GM21381 (cell line): ENCODE results near the gene ERBB2.

Source experiments
- ATAC-seq: cut with Tn5 transposase; IDR thresholded peaks from one replicate; pipeline ENCODE4 v1.9.1; 2021; ENCODE audit warnings: mild to moderate bottlenecking, moderate library complexity; ENCODE audit not compliant: unreplicated experiment

Gene ERBB2

DNA sequence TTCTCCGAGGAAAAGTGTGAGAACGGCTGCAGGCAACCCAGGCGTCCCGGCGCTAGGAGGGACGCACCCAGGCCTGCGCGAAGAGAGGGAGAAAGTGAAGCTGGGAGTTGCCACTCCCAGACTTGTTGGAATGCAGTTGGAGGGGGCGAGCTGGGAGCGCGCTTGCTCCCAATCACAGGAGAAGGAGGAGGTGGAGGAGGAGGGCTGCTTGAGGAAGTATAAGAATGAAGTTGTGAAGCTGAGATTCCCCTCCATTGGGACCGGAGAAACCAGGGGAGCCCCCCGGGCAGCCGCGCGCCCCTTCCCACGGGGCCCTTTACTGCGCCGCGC lies at the start of gene ERBB2:
TSS of gene ERBB2 (plus strand) at position 247 of the 330 bp plus-strand sequence. CDS start 175 bp downstream, outside the sequence.
- no peak for ATAC-seq

DNA sequence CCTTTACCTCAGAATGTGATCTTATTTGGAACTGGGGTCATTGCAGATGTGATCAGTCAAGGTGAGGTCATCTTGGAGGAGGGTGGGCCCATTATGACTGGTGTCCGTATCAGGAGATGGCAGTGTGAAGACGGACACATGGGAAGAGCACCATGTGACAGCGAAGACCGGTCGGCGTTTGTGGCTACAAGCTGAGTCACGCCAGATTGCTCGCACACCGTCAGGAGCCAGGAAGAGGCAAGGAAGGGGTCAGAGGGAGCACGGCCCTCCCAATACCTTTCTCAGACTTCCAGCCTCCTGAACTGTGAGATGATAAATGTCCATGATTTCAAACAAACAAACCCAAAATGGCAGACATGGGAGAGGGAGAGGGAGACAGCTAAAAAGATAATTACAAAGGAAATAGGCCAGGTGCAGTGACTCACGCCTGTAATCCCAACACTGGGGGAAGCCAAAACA lies 49.7 kb upstream of the ERBB2 start:
- no peak for ATAC-seq

DNA sequence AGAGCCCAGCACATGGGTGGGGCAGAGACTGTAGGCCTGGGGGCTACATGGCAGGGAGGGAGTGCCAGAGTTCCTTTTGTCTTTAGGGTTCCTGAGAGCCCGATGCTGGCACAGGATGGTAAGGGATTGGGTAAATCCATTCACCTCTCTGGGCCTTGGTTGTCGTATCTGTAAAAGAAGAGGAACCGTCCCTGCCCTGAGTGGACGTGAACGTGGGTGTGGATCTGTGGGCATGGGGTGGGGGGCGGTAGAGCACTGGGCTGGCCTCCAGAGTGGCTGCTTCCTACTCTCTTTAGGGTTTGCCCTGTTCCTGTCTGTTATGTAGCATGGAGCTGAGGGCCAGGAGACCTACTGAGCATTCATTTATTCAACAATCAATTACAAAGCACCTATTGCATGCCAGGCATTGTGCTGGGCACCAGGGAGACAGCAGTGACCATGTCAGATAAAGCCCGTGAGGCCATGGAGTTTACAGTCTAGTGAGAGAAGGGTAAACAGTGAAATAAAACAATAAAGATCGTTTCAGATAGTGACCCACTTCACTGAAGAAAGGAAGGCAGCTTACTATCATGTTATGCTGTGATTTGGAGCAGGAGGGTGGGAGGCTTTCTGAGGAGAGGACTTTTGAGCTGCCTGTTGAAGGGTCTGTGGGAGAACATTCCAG lies 47.8 kb upstream of the ERBB2 start:
- ATAC-seq = no peak

DNA sequence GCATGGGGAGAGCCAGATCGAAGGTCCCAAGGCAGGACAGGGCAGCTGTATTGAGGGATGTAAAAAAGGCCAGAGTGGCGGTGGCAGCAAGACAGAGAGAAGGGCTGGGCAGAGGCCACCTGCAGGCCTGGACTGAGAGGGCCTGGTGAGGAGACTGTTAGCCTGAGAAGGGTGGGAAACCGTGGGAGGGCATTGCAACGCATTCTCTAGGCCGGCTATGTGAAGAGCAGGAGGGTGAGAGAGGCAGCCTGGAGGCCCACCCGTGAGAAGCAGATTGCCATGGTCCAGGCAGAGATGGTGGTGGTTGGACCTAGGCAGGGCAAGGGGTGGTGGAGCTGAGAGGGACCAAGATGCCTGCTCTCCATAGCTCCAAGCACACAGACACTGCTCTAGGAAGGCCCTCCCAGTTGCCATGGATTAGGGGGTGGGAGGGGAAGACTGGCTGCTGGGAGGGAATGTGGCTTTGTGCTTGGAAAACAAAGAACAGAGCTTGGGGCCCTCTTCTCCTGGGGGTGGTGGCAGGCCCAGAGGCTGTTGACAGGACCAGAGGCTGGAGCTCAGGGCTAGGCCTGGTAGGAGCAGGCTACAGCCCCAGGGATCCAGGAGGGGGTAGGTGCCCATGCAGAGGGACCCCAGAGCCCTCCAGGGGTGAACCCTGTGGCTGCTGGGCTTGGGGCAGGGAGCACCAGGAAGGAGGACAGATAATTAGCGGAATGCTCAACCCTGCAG lies 47.1 kb upstream of the ERBB2 start:
- no peak for ATAC-seq

DNA sequence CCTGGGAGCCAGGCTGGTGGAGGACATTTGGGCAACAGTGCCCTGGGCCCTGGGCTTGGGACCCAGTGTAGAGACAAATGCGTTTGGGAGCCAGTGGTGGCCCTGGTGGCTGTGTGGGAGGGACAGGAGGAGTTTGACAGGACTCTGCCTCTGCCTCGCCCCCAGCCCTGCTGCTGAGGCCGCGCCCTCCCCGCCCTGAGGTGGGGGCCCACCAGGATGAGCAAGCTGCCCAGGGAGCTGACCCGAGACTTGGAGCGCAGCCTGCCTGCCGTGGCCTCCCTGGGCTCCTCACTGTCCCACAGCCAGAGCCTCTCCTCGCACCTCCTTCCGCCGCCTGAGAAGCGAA lies 46.6 kb upstream of the ERBB2 start:
- ATAC-seq = no peak

DNA sequence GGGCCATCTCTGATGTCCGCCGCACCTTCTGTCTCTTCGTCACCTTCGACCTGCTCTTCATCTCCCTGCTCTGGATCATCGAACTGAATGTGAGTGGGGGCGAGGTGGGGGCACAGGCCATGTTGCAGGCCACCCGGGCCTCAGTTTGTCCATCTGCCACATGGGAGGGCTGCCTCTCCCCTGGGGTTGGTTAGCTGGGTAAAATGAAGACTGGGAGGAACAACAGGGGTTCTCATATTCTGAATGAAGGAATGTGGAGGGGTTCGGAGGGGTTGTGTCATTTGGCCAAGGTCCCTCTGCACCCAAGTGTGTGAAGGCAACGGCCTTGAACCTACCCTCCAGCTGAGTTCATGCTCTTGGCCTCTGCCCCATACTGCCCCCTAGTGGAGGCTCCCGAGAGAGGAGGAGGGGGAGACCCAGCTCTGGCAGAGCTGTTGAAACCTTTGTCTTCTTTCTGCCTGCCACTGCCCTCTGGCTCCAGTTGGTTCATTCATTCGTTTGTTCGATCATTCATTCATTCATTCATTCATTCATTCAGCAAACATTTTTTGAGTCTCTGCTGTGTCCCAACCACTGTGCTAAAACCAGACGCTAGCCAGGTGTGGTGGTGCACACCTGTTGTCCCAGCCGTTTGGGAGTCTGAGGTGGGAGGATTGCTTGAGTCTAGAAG lies 46.1 kb upstream of the ERBB2 start:
- ATAC-seq = no peak

DNA sequence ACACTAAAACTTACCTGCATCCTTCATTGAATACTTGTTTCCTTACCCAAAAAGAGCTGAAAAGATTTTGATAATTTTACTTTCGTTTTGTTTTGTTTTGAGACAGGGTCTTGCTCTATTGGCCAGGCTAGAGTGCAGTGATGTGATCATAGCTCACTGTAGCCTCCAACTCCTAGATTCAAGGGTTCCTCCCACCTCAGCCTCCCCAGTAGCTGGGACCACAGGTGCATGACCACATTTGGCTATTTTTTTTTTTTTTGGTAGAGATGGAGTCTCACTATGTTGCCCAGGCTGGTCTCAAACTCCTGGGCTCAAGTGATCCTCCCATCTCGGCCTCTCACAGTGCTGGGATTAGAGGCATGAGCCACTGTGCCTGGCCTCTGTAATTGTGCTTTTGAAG lies 44.8 kb upstream of the ERBB2 start:
- no peak for ATAC-seq

DNA sequence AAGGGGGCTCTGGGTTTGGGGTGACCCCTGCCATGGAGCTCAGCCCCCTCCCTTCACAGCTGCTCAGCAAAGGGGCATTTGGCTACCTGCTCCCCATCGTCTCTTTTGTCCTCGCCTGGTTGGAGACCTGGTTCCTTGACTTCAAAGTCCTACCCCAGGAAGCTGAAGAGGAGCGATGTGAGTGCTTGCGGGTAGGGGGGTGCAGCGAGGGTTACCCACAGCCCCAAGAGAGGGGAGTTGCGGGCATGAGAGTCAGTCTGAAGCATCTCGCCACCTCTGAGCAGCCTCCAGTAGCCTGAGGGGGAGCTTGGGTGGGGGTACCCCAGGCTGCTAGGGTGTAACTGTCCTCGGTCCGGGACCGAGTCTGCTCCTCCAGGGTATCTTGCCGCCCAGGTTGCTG lies 41.5 kb upstream of the ERBB2 start:
- no peak for ATAC-seq

DNA sequence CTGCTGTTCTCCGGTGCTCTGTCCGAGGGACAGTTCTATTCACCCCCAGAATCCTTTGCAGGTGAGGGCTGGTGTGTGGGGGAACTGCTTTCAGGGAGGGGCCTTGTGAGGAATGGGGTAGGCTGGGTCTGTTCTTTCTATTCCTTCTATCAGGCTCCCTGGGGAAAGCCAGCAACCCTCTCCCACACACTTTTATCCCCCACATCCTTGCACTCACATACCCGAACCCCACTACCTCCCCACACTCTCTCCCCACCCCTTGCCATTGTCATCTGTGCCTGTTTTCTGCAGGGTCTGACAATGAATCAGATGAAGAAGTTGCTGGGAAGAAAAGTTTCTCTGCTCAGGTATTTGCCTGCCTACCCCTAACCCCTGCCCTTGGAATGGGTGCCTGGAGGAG lies 41.1 kb upstream of the ERBB2 start:
- ATAC-seq = no peak

DNA sequence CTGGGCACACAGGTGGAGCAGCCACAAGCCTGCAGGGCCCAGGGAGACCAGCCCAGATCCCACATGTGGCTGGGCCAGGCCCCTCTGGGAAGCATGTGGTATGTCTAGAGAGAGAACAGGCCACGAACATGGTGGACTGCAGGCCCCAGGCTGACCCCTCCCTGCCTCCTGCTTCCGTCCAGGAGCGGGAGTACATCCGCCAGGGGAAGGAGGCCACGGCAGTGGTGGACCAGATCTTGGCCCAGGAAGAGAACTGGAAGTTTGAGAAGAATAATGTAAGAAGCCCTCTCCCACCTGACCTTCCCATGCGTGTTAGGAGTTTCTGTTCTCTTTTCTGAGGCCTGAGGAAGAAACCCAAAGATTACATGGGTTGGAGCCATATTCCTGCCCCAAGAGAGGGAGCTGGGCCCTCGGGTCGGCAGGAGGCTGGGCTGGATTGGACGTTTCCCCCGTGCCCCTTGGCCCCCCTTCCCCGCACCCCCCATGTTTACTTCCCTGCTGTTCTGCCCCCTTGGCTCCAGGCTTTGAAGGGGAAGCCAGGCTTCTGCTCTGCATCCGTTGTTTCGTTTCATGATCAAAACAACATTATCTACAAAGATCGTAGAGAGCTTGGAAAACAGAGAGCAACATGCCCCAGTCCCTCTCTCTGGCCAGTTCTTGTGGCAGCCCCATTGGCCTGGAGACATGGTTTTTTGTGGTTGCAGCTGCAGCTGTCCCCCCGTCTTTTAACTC lies 40.4 kb upstream of the ERBB2 start:
- no peak for ATAC-seq

DNA sequence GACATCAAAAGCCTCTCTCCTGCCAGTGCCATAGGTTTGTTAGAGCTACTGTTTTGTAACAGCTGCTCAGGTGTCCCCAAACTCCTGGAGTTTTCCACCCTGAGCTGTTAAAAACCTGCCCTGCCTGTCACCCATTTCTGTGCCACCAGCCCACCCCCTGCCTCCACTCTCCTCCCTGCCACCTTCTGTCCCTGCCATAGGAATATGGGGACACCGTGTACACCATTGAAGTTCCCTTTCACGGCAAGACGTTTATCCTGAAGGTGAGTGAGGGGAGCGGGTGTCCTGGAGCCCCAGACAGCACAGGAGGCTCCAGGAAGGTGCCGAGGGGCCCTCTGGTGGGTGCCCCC lies 39.9 kb upstream of the ERBB2 start:
- ATAC-seq = no peak

DNA sequence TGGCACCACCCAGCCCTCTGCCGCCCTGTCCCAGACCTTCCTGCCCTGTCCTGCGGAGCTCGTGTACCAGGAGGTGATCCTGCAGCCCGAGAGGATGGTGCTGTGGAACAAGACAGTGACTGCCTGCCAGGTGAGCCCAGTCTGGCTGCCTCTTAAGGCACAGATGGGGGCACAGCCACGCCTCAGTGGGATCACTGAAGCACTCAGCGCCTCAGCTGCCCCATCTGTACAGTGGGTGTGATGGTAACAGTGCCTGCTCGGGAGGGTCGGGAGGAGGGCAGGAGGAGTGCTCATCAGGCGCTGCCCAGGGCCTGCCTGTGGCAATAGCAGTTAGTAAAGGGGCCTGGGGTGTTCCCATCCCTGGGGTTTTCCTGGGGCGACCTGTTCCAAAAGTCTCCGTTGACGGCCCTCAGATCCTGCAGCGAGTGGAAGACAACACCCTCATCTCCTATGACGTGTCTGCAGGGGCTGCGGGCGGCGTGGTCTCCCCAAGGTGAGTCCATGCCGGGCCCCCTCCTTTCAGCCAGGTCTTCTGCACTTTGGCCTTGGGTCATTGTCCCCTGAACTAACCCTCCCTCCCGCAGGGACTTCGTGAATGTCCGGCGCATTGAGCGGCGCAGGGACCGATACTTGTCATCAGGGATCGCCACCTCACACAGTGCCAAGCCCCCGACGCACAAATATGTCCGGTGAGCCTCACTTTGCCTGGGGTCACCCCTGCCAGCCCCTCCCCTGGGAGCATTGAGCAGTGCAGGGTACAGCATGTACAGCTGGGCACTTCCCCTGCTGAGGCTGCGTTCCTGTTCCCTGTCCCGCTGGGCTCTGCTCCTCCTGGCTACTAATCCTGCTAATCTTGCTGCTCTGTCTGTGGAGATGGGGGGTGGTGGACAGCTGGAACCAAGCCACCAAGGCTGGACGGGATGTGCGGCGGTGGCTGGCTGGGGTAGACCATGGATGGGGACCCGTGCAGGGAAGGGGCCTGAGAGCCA lies 39.2 kb upstream of the ERBB2 start:
- ATAC-seq = no peak

DNA sequence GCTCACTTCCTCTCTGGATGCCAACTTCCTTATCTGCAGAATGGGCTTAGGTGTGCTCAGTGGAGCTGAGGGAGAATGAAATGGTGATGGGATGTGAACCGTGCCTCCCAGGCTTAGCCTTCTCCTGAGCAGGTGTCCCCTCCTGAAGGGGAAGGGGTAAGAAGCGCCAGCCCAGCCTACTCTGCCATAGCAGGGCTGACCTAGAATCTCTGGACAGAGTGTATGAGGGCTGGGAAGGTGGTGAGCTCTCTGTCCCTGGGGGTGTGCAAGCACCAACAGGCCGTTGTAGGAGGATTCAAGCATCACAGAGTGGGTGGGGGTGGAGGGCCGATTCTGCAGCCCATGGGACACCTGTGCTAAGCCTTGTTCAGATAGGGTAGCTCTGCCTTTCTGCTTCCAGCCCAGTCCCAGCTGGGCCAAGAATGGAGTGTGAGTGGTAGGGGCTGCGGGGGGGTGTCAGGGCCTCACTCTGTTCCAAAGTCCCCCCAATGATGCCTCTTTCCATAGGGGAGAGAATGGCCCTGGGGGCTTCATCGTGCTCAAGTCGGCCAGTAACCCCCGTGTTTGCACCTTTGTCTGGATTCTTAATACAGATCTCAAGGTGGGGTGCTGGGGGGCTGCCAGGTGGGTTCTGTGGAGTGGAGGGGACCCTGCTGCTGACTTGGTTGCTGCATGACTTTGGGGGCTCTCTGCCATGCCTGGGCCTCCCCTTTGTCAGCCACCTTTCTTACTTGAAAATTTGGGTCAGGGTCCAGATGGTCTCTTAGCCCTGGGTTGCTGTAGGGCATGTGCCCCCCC lies 37.9 kb upstream of the ERBB2 start:
- no peak for ATAC-seq

DNA sequence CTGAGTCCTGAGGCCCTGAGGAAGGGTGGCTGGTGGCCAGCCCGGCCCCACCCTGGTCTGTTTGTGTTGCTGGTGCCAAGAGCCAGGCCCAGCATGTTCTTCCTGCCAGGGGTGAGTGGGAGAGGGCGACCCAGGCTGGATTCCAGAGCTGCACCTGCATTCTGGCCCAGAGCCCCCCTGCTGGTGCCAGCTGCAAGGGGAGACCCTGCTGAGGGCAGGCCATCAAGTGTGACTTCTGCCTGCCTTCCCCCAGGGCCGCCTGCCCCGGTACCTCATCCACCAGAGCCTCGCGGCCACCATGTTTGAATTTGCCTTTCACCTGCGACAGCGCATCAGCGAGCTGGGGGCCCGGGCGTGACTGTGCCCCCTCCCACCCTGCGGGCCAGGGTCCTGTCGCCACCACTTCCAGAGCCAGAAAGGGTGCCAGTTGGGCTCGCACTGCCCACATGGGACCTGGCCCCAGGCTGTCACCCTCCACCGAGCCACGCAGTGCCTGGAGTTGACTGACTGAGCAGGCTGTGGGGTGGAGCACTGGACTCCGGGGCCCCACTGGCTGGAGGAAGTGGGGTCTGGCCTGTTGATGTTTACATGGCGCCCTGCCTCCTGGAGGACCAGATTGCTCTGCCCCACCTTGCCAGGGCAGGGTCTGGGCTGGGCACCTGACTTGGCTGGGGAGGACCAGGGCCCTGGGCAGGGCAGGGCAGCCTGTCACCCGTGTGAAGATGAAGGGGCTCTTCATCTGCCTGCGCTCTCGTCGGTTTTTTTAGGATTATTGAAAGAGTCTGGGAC lies 37.1 kb upstream of the ERBB2 start:
- ATAC-seq = no peak

DNA sequence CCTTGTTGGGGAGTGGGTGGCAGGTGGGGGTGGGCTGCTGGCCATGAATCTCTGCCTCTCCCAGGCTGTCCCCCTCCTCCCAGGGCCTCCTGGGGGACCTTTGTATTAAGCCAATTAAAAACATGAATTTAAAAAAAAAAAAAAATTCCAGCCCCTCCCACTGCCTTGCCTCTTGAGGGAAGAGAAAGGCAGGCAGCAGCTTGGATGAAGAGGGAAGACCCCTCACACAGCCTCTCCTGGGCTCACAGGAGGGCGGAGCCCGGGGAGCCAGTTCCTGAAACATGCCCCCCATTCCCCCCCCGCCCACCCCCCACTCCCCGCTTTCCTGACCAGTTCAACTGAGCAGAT lies 36.5 kb upstream of the ERBB2 start:
- ATAC-seq = no peak

DNA sequence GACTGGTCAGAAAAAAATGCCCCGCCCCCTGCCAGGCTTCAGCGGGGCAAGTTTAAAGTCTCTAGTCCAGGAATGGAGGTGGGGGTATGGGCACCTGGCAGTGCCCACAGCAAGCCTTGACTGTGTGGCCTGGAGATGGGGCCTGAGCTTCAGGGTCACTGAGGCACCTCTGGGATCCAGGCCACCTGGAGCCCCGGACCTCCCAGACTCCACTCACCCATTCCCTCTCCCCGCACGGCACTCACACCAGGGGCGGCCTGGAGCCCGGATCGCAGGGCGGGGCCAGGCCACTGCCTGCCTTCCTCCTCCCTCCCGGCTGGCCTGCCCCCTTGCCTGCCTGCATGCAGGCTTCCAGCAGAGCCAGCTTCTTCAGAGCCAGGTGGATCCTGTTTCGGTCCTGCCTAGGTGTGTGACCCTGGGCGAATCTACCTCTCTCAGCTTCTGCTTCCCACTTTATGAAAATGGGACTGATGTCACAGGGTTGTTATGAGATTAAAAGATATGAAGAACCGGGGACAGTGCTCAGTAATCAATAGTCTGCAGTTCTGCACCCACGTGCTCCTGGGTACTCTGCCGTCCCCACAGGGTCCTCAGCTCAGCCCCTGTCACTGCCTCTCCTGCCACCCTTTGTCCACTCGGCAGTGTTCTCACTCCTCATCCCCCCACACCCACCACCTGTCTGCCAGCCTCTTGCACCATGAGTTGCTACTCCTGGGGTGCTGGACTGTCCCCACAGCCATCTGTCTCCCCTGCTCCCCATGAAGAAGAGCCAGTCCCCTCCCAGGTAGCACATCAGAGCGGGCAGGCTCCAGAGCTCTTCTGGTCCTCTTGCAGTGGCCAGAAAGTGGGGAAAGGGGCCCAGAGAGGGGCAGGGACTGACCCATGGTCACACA lies 35.9 kb upstream of the ERBB2 start:
- ATAC-seq = no peak

DNA sequence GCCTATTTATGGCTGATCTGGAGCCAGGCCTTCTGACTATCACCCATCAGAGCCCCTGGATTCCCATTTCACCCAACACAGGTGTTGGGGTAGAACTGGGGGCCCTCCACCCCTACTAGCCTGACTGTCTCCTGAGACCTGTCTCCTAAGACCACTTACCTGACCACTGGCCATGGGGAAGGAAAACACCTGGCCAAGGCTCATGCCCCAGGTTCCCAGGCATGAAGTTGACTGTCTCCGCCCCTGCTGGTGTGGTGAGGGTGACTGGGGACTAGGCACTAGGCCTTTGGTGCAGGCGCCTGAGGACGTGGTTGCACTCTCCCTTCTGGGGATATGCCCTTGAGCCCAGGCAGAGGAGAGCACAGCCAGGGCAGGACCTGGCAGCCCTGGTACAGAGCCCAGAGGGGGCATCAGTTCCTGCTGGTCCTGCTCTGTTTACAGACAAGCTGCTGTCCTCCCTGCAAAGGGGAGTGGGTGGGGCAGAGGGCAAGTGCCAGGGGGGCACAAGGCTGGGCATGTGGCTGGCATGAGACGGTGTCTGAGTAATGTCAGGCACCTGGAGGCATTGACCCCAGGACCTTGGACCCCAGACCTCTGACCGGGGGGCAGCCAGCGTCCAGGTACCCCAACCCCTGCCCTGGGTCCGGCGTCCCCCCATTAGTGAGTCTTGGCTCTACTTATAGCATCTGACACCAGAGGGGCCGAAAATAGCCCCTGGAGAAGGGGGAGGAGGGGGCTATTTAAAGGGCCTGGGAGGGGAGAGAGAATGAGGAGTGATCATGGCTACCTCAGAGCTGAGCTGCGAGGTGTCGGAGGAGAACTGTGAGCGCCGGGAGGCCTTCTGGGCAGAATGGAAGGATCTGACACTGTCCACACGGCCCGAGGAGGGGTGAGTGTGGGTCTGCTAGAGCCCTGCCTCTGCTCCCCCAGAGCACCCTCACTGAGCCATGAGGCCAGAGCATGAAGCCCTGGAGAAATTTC lies 35.0 kb upstream of the ERBB2 start, which contains the start of gene TCAP:
TSS of gene TCAP (plus strand) at position 769 of the 981 bp plus-strand sequence. CDS start at position 780, 11 bp downstream.
- no peak for ATAC-seq
